HG03103 (cell line): ENCODE data around the gene SEMA3E.
"Not testable (repeated sequence)": the region's sequence is repeated elsewhere in the genome, so short reads cannot be mapped to it uniquely, and the experiment has no call there.

ENCODE experiments used
- ATAC-seq: cut with Tn5 transposase; IDR thresholded peaks from one replicate; pipeline ENCODE4 v1.9.1; 2021; ENCODE audit warnings: low read depth; ENCODE audit not compliant: unreplicated experiment

The SEMA3E gene

GRCh38 chr7:83494683-83495082 lies 154.3 kb downstream of the SEMA3E start:
- no peak for ATAC-seq

GRCh38 chr7:83492802-83493201 lies 156.1 kb downstream of the SEMA3E start:
- ATAC-seq, result no peak

- no peak for ATAC-seq
These were observed 161.1 kb downstream of the SEMA3E start for GRCh38 chr7:83487801-83488200.

GRCh38 chr7:83486957-83487356 lies 162.0 kb downstream of the SEMA3E start:
- no peak for ATAC-seq

GRCh38 chr7:83486536-83486935 lies 162.4 kb downstream of the SEMA3E start:
- no peak for ATAC-seq

- no peak for ATAC-seq
These were observed 164.1 kb downstream of the SEMA3E start for GRCh38 chr7:83484826-83485225.

GRCh38 chr7:83484266-83484665 lies 164.7 kb downstream of the SEMA3E start:
- no peak for ATAC-seq

- ATAC-seq, result no peak
These were observed 170.3 kb downstream of the SEMA3E start for GRCh38 chr7:83478616-83479015.

- ATAC-seq, result no peak
These were observed 172.4 kb downstream of the SEMA3E start for GRCh38 chr7:83476511-83477050.

- no peak for ATAC-seq
These were observed 173.5 kb downstream of the SEMA3E start for GRCh38 chr7:83475420-83475819.

- no peak for ATAC-seq
These were observed 176.6 kb downstream of the SEMA3E start for GRCh38 chr7:83472376-83472775.

- ATAC-seq, result no peak
These were observed 179.4 kb downstream of the SEMA3E start for GRCh38 chr7:83469491-83469890.

- ATAC-seq, result no peak
These were observed 179.9 kb downstream of the SEMA3E start for GRCh38 chr7:83469076-83469475.

- ATAC-seq, result peak; percentile 47
These were observed 180.6 kb downstream of the SEMA3E start for GRCh38 chr7:83468251-83468739.

GRCh38 chr7:83467493-83467892 lies 181.4 kb downstream of the SEMA3E start:
- ATAC-seq, result no peak

GRCh38 chr7:83466956-83467355 lies 182.0 kb downstream of the SEMA3E start:
- no peak for ATAC-seq

- no peak for ATAC-seq
These were observed 182.6 kb downstream of the SEMA3E start for GRCh38 chr7:83466187-83466923.

- no peak for ATAC-seq
These were observed 183.3 kb downstream of the SEMA3E start for GRCh38 chr7:83465643-83466042.

GRCh38 chr7:83461820-83462219 lies 187.1 kb downstream of the SEMA3E start:
- ATAC-seq, result not testable (repeated sequence)

GRCh38 chr7:83459930-83460653 lies 188.8 kb downstream of the SEMA3E start:
- not testable (repeated sequence) for ATAC-seq

GRCh38 chr7:83459101-83459929 lies 189.6 kb downstream of the SEMA3E start:
- ATAC-seq, result not testable (repeated sequence)
